ENCODE measurements around the gene PKDCC. TPM values are rescaled to one million over a fixed set of nuclear protein-coding genes. Genes with fewer than 3 reads are reported as not detected.

Gene PKDCC
- total and polyA plus RNA-seq, 2 of the 13 experiments (the other 11 are each of a cell fraction or from before 2014, with no cell fraction given), result 52.6 to 58.8 TPM

- TF ChIP-seq, protein P1, sequence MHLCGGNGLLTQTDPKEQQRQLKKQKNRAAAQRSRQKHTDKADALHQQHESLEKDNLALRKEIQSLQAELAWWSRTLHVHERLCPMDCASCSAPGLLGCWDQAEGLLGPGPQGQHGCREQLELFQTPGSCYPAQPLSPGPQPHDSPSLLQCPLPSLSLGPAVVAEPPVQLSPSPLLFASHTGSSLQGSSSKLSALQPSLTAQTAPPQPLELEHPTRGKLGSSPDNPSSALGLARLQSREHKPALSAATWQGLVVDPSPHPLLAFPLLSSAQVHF (CRISPR knock-in tag; IDR thresholded peaks at IDR 0.05), result no peak
- TF ChIP-seq BCL3 (CRISPR knock-in tag; IDR thresholded peaks at IDR 0.05), result no peak
- TF ChIP-seq, protein P2, sequence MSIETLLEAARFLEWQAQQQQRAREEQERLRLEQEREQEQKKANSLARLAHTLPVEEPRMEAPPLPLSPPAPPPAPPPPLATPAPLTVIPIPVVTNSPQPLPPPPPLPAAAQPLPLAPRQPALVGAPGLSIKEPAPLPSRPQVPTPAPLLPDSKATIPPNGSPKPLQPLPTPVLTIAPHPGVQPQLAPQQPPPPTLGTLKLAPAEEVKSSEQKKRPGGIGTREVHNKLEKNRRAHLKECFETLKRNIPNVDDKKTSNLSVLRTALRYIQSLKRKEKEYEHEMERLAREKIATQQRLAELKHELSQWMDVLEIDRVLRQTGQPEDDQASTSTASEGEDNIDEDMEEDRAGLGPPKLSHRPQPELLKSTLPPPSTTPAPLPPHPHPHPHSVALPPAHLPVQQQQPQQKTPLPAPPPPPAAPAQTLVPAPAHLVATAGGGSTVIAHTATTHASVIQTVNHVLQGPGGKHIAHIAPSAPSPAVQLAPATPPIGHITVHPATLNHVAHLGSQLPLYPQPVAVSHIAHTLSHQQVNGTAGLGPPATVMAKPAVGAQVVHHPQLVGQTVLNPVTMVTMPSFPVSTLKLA (IDR thresholded peaks at IDR 0.05), result no peak
- TF ChIP-seq ARNTL (CRISPR knock-in tag; IDR thresholded peaks at IDR 0.05), result peak; percentile 84
- no peak for TF ChIP-seq CAMTA2 (CRISPR knock-in tag; IDR thresholded peaks at IDR 0.05; ENCODE audit: borderline replicate concordance)
- TF ChIP-seq ZNF720 (CRISPR knock-in tag; IDR thresholded peaks at IDR 0.05), result no peak
- TF ChIP-seq KLF16 (CRISPR knock-in tag; IDR thresholded peaks at IDR 0.05), result peak in 1 of 2 experiments; percentile 63; a peak in 1 of 4 replicates
- TF ChIP-seq BRCA1 (CRISPR knock-in tag; IDR thresholded peaks at IDR 0.05), result peak; percentile 40; the same call in 1 of the 2 replicates
- TF ChIP-seq ZFAT (CRISPR knock-in tag; conservative IDR thresholded peaks at IDR 0.05), result no peak
- no peak for TF ChIP-seq GPN1 (CRISPR knock-in tag; IDR thresholded peaks at IDR 0.05; ENCODE audit: borderline replicate concordance)
- TF ChIP-seq PPARG (CRISPR knock-in tag; conservative IDR thresholded peaks at IDR 0.05), result peak; percentile 72; the same call in 1 of the 2 replicates
- TF ChIP-seq SAFB2 (CRISPR knock-in tag; IDR thresholded peaks at IDR 0.05; ENCODE audit: borderline replicate concordance, low read depth), result no peak
- TF ChIP-seq FOXA3 (CRISPR knock-in tag; IDR thresholded peaks at IDR 0.05), result peak; percentile 94
- TF ChIP-seq POGZ (CRISPR knock-in tag; IDR thresholded peaks at IDR 0.05), result peak; percentile 96
- TF ChIP-seq, protein P3, sequence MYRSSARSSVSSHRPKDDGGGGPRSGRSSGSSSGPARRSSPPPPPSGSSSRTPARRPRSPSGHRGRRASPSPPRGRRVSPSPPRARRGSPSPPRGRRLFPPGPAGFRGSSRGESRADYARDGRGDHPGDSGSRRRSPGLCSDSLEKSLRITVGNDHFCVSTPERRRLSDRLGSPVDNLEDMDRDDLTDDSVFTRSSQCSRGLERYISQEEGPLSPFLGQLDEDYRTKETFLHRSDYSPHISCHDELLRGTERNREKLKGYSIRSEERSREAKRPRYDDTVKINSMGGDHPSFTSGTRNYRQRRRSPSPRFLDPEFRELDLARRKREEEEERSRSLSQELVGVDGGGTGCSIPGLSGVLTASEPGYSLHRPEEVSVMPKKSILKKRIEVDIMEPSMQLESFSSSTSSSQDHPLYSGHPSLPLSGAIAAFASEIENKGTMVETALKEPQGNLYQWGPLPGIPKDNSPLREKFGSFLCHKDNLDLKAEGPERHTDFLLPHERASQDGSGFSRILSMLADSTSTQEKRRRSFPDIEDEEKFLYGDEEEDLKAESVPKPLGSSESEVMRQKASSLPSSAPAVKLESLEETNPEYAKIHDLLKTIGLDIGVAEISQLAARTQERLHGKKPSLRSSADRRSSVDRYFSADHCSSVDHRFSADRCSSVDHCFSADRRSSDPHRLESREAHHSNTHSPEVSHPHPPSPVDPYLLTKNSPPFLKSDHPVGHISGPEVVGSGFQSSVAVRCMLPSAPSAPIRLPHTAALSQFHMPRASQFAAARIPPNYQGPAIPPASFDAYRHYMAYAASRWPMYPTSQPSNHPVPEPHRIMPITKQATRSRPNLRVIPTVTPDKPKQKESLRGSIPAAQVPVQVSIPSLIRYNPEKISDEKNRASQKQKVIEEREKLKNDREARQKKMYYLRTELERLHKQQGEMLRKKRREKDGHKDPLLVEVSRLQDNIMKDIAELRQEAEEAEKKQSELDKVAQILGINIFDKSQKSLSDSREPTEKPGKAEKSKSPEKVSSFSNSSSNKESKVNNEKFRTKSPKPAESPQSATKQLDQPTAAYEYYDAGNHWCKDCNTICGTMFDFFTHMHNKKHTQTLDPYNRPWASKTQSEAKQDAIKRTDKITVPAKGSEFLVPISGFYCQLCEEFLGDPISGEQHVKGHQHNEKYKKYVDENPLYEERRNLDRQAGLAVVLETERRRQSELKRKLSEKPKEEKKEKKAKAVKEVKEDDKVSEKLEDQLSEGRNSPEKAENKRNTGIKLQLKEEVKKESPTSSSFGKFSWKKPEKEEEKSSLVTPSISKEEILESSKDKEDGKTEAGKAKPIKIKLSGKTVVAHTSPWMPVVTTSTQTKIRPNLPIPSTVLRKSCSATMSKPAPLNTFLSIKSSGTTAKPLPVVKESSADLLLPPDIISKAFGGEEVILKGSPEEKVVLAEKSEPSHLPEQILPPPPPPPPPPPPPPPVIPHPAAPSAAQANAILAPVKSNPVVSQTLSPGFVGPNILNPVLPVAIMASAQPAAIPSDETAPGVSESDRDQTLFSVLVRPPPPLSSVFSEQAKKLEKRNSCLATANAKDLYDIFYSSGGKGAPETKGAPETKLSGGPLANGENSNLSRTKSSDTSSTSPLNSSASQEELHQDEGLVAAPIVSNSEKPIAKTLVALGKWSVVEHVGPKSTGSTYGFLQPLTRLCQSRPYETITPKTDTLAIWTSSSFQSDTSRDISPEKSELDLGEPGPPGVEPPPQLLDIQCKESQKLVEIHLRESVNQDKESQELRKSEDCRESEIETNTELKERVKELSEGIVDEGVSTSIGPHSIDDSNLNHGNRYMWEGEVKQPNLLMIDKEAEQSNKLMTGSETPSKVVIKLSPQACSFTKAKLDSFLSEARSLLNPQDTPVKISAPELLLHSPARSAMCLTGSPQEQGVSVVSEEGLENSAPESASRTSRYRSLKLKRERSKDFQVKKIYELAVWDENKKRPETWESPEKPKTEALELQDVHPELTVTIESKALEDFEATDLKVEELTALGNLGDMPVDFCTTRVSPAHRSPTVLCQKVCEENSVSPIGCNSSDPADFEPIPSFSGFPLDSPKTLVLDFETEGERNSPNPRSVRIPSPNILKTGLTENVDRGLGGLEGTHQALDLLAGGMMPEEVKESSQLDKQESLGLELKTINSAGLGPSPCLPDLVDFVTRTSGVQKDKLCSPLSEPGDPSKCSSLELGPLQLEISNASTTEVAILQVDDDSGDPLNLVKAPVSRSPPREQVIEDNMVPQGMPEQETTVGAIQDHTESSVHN (CRISPR knock-in tag; IDR thresholded peaks at IDR 0.05), result 0 out of 2 replicates have a peak, but pooled peaks have one; percentile 41
- TF ChIP-seq ZMYM4 (CRISPR knock-in tag; IDR thresholded peaks at IDR 0.05), result peak; percentile 88
- peak; percentile 22; the same call in 1 of the 2 replicates for TF ChIP-seq HMG20A (CRISPR knock-in tag; IDR thresholded peaks at IDR 0.05; ENCODE audit: borderline replicate concordance)
Measured at GRCh38 chr2:42105330-42106256, 57.8 kb downstream of the PKDCC start (continued).

All from HepG2 (cell line).